GM21528 (cell line): ENCODE measurements around the gene CCNY.
A peak's percentile ranks its signal among the peaks of the same experiment; 100 is the strongest.

Source experiments
- ATAC-seq: cut with Tn5 transposase; IDR thresholded peaks from one replicate; pipeline ENCODE4 v1.9.1; 2021; ENCODE audit warnings: mild to moderate bottlenecking, moderate library complexity; ENCODE audit not compliant: unreplicated experiment, low FRiP score

CCNY gene

GRCh38 chr10:35331894-35332640 is 4.2 kb upstream of the CCNY start:
- no peak for ATAC-seq

GRCh38 chr10:35334297-35334696 is 2.0 kb upstream of the CCNY start:
- no peak for ATAC-seq

- peak; percentile 5 for ATAC-seq
Observed at GRCh38 chr10:35335133-35336083, 901 bp upstream of the CCNY start.

- peak; percentile 12 for ATAC-seq
Observed at GRCh38 chr10:35336921-35337823, 863 bp downstream of the CCNY start.

DNA sequence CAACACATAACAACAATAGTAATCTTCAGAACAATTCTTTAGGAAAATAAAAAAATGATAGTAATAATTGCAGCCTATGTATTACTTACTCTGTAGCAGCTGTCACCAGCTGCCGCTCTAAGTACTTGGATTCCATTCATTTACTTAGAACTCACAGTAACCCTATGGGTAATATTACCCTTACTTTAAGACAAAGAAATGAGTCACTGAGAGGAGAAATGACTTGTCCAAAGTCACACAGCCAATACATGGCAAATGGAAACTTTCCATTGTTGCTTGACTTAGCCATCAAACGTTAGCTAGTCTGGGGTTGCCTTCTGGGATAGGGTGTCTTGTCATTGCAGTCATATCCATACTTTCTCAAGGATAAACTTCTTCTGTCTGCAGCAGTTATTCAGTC is 3.6 kb downstream of the CCNY start:
- ATAC-seq = peak; percentile 34

DNA sequence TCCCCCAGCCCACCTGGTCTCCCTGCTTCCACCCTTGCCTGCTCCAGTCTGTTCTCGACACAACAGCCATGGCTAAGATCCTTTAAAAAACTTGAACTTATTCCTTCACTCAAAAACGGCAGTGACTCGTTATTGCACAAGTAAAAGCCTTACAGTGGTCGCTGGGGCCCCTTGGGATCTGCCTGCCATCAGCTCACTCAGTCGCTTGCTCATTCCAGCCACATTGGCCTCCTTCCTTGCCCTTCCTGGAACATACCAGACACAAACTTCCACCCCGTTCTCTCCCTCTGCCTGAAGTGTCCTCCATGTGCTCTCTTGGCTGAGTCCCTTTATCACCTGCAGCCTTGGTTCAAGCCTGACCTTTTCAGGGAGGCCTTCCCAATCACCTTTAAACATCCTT is 4.7 kb downstream of the CCNY start:
- ATAC-seq = no peak

GRCh38 chr10:35341521-35341920 is 5.2 kb downstream of the CCNY start:
- peak; percentile 82 for ATAC-seq

- no peak for ATAC-seq
Observed at GRCh38 chr10:35342183-35342753, 6.0 kb downstream of the CCNY start.

DNA sequence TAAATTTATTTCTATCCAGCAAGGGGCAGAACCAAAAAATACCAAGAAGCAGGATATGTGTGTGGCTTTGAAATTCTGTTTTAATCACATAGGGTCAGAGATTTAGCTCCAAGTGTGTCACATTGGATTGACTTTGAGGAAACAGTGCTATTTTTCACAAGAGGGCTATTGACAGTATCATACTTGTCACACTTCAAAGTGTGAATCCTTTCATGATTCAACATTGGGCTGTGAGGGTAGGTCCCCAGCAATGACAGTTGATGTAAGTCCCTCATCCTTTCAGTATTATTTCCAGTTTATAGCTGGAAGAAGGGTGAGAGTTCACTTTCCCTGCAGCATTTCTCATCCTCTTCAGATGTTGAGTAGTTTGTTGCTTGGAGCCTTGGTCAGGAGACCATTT is 7.4 kb downstream of the CCNY start:
- ATAC-seq = no peak

DNA sequence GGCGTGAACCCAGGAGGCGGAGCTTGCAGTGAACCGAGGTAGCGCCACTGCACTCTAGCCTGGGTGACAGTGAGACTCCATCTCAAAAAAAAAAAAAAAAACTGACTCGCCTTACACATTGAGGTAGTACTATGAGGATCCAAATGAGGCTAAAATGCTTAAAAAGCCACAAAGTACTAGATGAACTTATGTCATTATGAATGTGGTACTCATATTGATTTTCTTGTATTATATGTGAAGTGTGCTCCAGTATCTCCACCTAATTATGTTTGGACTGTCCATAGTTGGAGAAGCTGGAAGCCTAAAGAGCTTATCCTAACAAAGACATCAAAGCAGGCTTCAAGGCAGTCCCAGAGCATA is 9.1 kb downstream of the CCNY start:
- no peak for ATAC-seq

- no peak for ATAC-seq
Observed at GRCh38 chr10:35346248-35346647, 9.9 kb downstream of the CCNY start.

DNA sequence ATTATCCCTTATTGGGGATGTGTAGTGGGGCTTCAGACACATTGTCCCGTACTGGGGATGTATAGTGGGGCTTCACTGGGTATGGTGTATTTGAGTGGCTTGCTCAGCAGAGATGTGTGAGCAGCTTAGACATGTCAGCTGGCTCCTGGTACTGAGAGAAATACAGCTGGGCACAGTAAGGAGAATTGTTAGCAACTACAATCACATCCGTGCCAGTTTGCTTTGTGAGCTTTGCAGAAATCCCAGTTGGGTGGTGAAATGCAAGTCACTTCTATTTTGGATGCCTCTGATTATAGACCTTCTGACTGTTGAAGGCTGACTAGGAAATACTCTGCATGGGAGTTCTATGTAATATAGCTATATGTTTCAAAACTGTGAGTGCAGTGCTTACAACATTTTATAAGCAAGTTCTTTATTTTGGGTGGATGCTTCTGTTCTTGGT is 10.8 kb downstream of the CCNY start:
- no peak for ATAC-seq

DNA sequence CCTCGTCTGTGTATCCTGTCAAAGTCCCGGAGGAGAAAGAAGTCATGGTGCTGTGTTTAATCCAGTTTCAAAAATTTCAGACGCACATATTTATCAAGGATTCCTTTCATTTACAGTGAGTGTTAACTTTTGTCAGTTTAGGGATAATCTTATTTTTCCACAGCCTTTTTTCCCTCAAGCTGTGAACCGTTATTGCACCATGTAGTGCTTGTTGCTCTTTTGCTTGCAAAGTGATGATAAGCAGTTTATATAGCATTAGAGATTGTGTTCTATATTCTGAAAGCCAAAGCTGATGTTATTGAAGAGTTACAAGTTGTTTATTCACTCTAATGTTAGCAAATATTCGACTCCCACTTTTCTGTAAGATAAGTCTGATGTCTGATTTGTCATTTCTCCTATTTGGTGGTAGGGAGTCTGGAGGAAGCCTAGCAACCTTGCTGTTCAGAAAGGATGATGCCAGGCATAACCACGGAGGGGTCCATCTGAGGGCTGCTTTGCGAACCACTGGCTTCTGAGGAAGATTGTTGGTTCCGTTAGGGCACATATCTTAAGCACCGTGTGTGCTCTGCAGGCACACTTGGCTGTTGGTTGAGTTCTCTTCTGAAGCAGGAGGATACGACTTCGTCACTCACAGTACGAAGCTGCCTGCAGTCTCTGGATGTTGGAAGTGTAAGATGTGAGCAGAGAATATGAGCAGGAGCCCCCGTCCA is 11.7 kb downstream of the CCNY start:
- no peak for ATAC-seq

DNA sequence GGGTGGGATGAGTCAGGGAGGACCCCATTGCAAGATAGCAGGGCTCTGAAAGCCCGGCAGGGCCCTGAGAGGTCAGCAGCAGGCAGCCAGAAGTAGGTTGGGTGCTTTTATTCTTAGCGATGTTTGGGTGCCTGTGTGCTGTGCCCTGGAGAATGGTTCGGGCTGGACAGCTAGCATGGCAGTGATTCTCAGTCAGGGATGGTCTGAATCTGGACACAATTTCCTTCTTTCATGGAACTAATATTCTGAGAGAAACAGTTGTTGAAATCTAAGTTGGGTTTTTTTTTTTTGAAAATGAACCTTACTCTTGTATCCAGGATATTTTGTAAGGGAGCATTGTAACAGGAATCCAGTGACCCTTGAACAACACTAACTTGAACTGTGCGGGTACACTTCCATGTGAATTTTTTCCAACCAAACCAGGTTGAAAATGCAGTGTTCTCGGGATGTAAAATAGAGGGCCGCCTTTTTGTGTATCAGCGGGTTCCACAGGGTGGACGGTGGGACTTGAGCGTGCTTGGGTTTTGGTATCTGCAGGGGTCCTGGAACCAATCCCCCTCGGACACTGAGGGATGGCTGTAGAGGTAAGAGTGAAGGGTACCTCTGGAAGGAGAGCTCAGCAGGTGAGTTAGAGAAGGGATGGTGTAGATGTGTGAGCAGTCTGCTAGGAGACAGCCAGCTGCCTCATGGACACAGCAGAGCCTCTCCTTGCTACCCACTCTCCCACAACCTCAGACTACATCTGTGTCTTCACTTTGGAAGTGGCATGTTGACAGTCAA is 12.5 kb downstream of the CCNY start:
- ATAC-seq = no peak

- no peak for ATAC-seq
Observed at GRCh38 chr10:35349389-35349915, 13.1 kb downstream of the CCNY start.

DNA sequence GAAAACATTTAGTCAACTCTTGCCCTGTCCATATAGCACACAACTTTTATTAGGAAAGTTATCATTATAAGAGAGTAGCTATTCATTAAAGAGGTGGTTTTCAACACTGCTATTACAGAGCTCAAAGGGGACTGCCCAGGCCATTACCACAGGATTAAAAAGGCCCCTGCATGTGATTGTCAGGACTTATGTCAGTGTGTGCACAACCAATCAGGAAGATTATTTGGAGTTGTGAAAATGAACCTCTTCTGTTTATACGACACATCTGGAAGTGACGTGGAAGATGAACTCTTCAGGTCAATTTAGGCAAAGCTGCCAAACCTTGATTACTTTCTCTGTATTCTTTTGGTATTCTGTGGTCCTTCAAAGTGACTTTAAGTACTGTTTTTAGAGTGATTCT is 14.7 kb downstream of the CCNY start:
- no peak for ATAC-seq

GRCh38 chr10:35352097-35352496 is 15.8 kb downstream of the CCNY start:
- no peak for ATAC-seq

- no peak for ATAC-seq
Observed at GRCh38 chr10:35352512-35352911, 16.2 kb downstream of the CCNY start.

- no peak for ATAC-seq
Observed at GRCh38 chr10:35353395-35353794, 17.1 kb downstream of the CCNY start.
